ENCODE data around the gene POU3F1.
A peak's percentile ranks its signal among the peaks of the same experiment; 100 is the strongest.

The POU3F1 gene

GRCh38 chr1:38004284-38005108, 42.1 kb downstream of the POU3F1 start:
- no peak for DNase-seq (ENCODE audit: low read depth)

GRCh38 chr1:38003261-38004250, 43.0 kb downstream of the POU3F1 start:
- DNase-seq (ENCODE audit: low read depth), result no peak

DNA sequence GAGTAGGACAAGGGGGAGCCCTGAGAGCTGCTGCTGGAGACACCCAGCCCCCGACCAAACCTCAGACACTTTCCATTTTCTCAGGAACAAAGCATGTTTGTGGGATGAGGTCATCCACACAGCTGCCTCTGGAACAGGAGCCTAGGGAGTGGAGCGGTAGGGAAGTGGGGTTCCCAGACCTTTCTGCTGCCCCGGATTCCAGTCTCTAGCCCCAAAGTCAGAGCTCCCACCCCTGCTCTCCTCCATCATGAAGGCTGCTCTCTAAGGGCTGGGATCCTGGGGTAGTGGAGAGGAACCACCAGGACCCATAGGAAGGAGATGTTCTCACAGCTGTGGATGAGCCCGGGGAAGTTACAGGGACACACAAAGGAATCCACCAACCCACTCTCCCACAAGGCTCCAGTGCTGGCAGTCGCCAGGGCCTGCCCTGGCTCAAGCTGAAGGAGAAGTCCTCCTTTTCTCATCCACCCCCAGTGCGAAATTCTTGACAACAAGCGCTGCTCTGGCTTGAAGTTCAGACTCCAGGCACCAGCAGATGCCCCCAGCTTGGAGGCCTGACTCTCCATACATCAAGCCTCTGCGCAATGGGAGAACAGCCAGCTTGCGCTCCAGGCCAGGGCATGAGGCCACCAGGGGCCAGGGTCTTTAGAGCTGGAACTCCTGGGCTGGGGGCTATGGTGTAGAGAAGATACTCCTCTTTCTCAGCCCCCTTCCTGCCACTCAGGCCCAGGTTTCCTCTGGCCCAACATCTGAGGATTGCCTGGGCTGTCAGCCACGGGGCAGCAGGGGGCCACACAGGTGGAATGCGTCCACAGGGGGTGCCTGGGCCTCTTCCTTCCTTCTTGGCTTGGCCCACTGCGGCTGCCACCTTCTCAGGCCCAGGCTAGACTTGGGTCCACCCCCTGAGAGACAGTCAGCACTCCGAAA, 45.8 kb downstream of the POU3F1 start:
- peak; percentile 83 for DNase-seq (ENCODE audit: low read depth)

GRCh38 chr1:38000233-38000528, 46.4 kb downstream of the POU3F1 start:
- DNase-seq (ENCODE audit: low read depth), result no peak

DNA sequence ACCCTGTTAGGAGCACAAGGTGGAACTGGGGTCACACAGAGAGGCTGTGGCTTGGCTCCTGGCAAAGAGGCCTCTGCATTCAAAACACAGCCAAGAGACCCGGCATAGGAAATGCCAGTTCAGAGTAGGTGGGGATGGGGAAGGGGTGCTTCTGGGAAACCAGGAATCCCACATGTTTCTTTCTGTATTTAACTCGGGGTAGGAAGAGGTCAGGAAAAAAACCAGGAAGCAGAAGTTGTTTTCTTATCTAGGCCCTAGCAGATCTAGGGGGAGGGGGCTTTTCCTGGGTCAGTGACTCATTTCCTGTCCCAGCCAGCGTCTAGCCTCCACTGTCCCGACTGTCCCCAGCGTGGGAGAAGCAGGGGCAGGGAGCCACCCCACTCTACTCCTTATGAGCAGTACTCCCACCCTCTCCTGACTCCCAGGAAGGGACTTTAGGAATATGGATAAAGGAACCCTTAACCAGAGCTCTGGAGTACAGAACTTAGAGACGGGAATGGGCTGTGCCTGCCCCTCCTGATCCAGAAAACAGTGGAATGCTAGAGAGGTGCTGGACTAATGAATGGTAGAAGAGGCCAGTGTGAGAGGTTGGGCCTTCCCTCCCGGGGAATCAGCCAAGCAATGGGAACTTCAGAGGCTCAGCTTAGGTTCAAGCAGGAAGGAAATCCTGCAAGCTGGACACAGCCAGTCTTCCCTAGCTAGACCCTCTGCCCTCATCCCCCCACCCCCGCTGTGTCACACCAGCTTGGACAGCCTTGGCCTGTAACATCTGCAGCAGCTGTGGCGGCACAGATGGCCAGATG, 47.0 kb downstream of the POU3F1 start:
- no peak for DNase-seq (ENCODE audit: low read depth)

DNA sequence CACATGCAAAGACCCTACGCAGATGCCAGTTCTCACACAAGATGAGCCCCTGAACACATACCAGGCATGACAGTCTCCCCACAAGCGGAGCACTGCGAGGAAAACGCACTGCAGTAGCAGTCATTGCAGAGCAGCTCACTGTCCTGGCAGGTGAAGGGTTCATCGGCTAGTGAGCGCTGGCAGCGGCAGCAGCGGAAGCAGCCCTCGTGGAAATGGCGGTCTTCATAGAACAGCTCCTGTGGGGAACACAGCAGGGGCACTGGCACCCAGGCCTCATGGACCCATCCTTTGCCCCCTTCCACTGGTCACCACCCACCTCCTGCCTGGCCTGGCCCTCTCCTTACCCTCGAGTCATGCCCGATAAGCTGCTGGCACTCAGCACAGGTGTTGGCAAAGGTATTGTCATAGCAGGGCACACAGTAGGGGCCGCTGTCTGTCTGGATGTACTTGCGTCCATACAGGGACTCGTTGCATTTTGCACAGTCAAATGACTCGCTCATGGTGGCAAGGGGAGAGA, 47.6 kb downstream of the POU3F1 start:
- no peak for DNase-seq (ENCODE audit: low read depth)

- no peak for DNase-seq (ENCODE audit: low read depth)
Observed at GRCh38 chr1:37998089-37998808, 48.3 kb downstream of the POU3F1 start.

DNA sequence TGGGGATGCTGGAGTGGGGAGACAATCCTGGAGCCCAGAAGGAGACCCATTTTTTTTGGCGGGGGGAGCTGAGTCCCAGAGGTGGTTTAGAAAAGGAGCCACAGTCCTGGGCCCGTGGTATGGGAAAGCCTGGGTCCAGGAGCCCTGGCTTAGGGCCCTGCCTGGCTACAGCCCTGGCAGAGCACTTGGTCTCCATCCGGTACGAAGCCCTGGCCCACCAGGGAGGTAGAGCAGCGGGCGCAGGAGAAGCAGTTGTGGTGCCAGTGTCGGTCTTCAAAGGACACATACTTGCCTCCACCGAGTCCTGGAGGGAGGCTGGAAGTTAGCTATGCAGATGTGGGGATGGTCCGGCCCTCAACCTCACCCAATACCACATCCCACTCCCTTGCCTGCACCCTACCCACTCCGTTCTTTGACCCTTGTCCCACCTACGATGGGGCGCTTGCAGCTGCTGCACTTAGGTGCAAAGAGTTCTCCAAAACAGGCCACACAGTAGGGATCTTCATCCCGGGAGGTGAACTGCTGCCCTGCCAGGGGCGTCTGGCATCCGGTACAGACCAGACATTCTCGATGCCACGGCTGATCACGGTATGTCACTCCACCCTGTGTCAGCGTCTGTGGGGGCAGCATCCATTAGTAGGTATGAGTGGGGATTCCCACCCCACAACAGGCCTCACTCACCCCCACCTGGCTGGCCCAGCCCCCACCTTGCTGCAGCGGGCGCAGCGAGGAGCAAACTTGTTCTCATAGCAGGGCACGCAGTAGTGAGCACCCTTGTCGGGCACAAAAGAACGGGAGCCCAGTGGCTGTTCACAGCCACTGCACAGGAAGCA, 49.1 kb downstream of the POU3F1 start:
- DNase-seq (ENCODE audit: low read depth), result no peak

GRCh38 chr1:37995751-37996345, 50.7 kb downstream of the POU3F1 start:
- DNase-seq (ENCODE audit: low read depth), result no peak

DNA sequence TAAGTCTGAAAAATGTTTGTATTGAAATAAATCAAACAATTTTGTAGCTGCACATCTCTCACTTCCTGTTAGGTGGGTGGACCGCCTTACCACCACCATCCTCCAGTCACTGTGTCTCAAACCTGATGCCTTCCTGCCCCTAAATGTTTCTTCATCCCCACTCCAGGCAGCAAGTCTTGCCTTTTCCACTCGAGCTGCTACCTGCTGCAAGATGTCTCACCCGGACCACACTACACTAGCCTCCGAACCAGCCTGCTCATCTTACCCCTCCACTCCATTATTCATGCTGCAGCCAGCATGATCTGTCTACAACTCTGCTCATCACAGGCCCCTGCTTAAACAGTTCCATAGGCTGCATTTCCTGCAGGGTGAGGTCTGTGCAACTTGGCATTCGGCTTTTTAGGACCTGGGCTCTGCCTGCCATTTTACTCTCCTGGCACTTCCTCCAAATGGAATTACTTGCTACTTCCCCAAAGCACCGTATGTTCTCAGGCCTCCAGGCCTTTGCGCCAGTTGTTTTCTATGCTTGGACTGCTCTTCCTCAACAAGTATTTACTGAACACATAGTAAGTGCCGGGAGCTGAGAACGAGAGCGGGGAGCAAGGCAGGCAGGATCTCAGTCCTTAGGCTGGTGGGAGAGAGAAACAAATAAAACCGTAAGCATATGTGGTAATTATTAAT, 51.6 kb downstream of the POU3F1 start:
- DNase-seq (ENCODE audit: low read depth), result no peak
